HEK293T (cell line): ENCODE data around the gene OR5H2.

Source experiments
- CTCF ChIA-PET: fragments of 350-600 bp; formaldehyde crosslinking; extraction: SDS; loops from one replicate; lab custom pipeline; 2021; ENCODE audit warnings: antibody characterized with exemption, inconsistent platforms; lab: Yijun Ruan, JAX
- POLR2A ChIA-PET: fragments of 350-600 bp; formaldehyde crosslinking; extraction: SDS; loops from one replicate; lab custom pipeline; 2020; ENCODE audit warnings: antibody characterized with exemption, inconsistent platforms; lab: Yijun Ruan, JAX
- DNase-seq: peaks from one replicate; pipeline ENCODE4 v3.0.0; 2012; ENCODE audit warnings: mixed read lengths; ENCODE audit errors: extremely low spot score
- ARNT ChIP-seq: fragments of 450-650 bp; IDR thresholded peaks from 2 replicates; pipeline ENCODE4 v1.6.1; 2017; ENCODE audit warnings: mild to moderate bottlenecking
- BHLHE40 ChIP-seq: fragments of 450-650 bp; IDR thresholded peaks from 2 replicates; pipeline ENCODE4 v1.6.1; 2016; ENCODE audit warnings: mild to moderate bottlenecking, moderate library complexity, borderline replicate concordance
- CTBP1 ChIP-seq: fragments of 450-650 bp; IDR thresholded peaks from 2 replicates; pipeline ENCODE4 v1.6.1; 2016; ENCODE audit warnings: borderline replicate concordance
- ELF4 ChIP-seq: fragments of 450-650 bp; IDR thresholded peaks from 2 replicates; pipeline ENCODE4 v1.6.1; 2017; ENCODE audit warnings: antibody characterized with exemption
- FOXA1 ChIP-seq: fragments of 450-650 bp; IDR thresholded peaks from 2 replicates; pipeline ENCODE4 v1.6.1; 2016; ENCODE audit warnings: mild to moderate bottlenecking
- FOXK2 ChIP-seq: fragments of 450-650 bp; IDR thresholded peaks from 2 replicates; pipeline ENCODE4 v1.6.1; 2016; ENCODE audit warnings: mild to moderate bottlenecking
- FOXM1 ChIP-seq: fragments of 450-650 bp; IDR thresholded peaks from 2 replicates; pipeline ENCODE4 v1.6.1; 2017; ENCODE audit warnings: mild to moderate bottlenecking, borderline replicate concordance
- HDGF ChIP-seq: fragments of 450-650 bp; IDR thresholded peaks from 2 replicates; pipeline ENCODE4 v1.6.1; 2017; ENCODE audit warnings: antibody characterized with exemption, borderline replicate concordance
- L3MBTL2 ChIP-seq: fragments of 450-650 bp; conservative IDR thresholded peaks from 2 replicates; pipeline ENCODE4 v1.6.1; 2016; ENCODE audit warnings: mild to moderate bottlenecking
- LEF1 ChIP-seq: fragments of 450-650 bp; IDR thresholded peaks from 2 replicates; pipeline ENCODE4 v1.6.1; 2017; ENCODE audit warnings: mild to moderate bottlenecking, borderline replicate concordance
- NFRKB ChIP-seq: fragments of 450-650 bp; IDR thresholded peaks from 2 replicates; pipeline ENCODE4 v1.6.1; 2016; ENCODE audit warnings: mild to moderate bottlenecking, moderate library complexity
- SP1 ChIP-seq: fragments of 450-650 bp; IDR thresholded peaks from 2 replicates; pipeline ENCODE4 v1.6.1; 2017
- SUZ12 ChIP-seq: fragments of 450-650 bp; IDR thresholded peaks from 2 replicates; pipeline ENCODE4 v1.6.1; 2016; ENCODE audit warnings: mild to moderate bottlenecking
- TARDBP ChIP-seq: fragments of 450-650 bp; IDR thresholded peaks from 2 replicates; pipeline ENCODE4 v1.6.1; 2016
- ZNF384 ChIP-seq: fragments of 450-650 bp; IDR thresholded peaks from 2 replicates; pipeline ENCODE4 v1.6.1; 2016
- TF ChIP-seq, protein P1 (sequence below): fragments of 450-650 bp; IDR thresholded peaks from 2 replicates; pipeline ENCODE4 v1.6.1; 2016

Gene OR5H2

DNA sequence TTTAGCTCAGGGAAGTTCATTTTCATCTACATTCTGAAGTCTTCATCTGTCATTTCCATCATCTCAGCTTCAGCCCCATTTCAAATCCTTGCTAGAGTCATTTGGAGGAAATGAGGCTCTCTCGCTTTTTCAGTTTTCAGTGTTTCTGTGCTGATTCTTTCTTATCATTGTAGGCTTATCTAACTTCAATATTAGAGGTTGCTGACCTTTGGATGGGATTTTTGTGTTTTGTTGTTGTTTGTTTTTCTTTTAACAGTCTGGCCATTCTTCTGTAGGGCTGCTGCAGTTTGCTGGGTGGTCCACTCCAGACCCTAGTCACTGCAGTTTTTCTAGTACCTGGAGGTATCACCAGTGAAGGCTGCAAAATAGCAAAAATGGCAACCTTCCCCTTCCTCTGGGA is 8.6 kb downstream of the OR5H2 start:
- no peak for DNase-seq
- ChIA-PET POLR2A (no interaction called here), CTCF (no interaction called here)
- TF ChIP-seq SP1 = no peak
- TF ChIP-seq SUZ12 = no peak
- no peak for TF ChIP-seq FOXM1
- no peak for TF ChIP-seq TARDBP
- TF ChIP-seq BHLHE40 = no peak
- no peak for TF ChIP-seq FOXK2
- TF ChIP-seq LEF1 = no peak
- no peak for TF ChIP-seq CTBP1
- no peak for TF ChIP-seq FOXA1
- TF ChIP-seq HDGF = no peak
- TF ChIP-seq, protein P1, sequence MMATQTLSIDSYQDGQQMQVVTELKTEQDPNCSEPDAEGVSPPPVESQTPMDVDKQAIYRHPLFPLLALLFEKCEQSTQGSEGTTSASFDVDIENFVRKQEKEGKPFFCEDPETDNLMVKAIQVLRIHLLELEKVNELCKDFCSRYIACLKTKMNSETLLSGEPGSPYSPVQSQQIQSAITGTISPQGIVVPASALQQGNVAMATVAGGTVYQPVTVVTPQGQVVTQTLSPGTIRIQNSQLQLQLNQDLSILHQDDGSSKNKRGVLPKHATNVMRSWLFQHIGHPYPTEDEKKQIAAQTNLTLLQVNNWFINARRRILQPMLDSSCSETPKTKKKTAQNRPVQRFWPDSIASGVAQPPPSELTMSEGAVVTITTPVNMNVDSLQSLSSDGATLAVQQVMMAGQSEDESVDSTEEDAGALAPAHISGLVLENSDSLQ = no peak
- TF ChIP-seq ZNF384 = no peak
- TF ChIP-seq NFRKB = no peak

GRCh38 chr3:98291332-98291957 is 9.1 kb downstream of the OR5H2 start:
- TF ChIP-seq ELF4 = no peak
- no peak for TF ChIP-seq NFRKB
- TF ChIP-seq SUZ12 = no peak
- no peak for TF ChIP-seq TARDBP
- no peak for TF ChIP-seq FOXM1
- TF ChIP-seq BHLHE40 = no peak
- TF ChIP-seq ZNF384 = no peak
- no peak for TF ChIP-seq FOXK2
- TF ChIP-seq FOXA1 = no peak
- TF ChIP-seq, protein P1 = no peak
- TF ChIP-seq CTBP1 = no peak
- no peak for TF ChIP-seq HDGF
- TF ChIP-seq L3MBTL2 = no peak
- TF ChIP-seq LEF1 = no peak
- no peak for TF ChIP-seq ARNT
- no peak for TF ChIP-seq SP1
- DNase-seq = no peak
- ChIA-PET CTCF (no interaction called here), POLR2A (no interaction called here)

DNA sequence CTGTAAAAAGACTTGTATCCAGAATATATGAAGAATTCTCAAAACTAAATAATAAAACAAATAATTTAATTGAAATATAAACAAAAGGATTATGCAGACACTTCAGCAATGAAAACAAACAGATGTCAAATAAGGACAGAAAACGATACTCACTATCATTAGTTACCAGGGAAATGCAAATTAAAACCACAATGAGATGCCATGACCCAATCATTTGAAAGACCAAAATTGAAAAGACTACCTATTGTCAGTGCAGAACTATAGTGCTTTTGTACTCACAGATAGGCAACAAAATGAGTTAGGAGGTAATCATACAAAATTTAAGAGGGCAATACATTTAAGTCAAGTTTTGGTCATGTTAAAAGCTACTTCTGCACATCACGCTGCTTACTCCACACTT is 39.8 kb downstream of the OR5H2 start:
- TF ChIP-seq FOXM1 = no peak
- no peak for TF ChIP-seq TARDBP

DNA sequence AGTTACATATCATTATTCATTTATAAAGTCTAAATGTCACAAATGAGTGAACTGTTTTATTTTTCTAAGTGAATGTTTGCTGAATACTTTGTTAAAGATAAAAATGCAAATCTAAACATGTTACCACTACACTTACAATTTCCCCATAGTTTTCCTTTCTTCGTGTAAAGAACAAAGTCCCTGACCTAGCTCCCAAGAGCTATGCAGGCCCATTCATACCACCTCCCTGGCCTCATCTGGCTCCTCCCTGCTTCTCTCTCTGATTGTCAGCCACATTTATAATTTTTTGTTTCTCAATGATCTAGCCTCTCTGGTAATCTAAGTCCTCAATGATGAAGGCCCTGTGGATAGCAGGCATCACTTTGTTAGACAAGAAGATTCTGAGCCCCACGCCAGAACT is 40.4 kb downstream of the OR5H2 start:
- DNase-seq = no peak
- ChIA-PET POLR2A (no interaction called here), CTCF (no interaction called here)
- TF ChIP-seq ELF4 (no peak), SP1 (no peak), L3MBTL2 (no peak), LEF1 (no peak), ZNF384 (no peak), HDGF (no peak), CTBP1 (no peak), NFRKB (no peak), TARDBP (no peak), FOXA1 (no peak), FOXK2 (no peak), ARNT (no peak), BHLHE40 (no peak), FOXM1 (no peak), SUZ12 (no peak)
- TF ChIP-seq, protein P1 = no peak

More for the DNA sequence above, 39.8 kb downstream of the OR5H2 start:
- DNase-seq = no peak
- CTCF ChIA-PET = no interaction called here
- POLR2A ChIA-PET = no interaction called here

DNA sequence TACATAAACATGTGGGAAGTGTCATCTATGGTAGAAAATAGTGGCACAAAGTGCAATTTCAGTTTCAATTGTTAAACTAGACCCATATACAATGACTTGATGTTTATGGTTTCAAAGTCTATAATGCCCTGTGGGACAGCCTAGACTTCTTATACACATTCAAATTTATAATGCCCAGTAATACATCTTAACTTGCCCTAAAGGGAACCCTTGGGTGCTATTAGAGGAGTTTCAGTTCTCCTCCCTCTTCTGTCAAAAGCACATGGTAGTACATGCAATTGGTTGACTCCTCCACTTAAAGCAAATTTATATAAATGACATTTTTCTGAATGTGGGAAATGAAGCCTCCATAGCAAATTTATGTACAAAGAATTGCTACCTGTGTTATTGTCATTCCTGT is 41.1 kb downstream of the OR5H2 start:
- no peak for DNase-seq
- CTCF ChIA-PET = no interaction called here
- POLR2A ChIA-PET = no interaction called here
- TF ChIP-seq CTBP1 = no peak
- TF ChIP-seq HDGF = no peak
- no peak for TF ChIP-seq LEF1
- TF ChIP-seq FOXM1 = no peak
- TF ChIP-seq BHLHE40 = no peak
- no peak for TF ChIP-seq FOXA1
- no peak for TF ChIP-seq NFRKB
- TF ChIP-seq ZNF384 = no peak
- no peak for TF ChIP-seq ELF4
- TF ChIP-seq FOXK2 = no peak
- TF ChIP-seq, protein P1 = no peak
- TF ChIP-seq TARDBP = no peak
- no peak for TF ChIP-seq L3MBTL2
- no peak for TF ChIP-seq SUZ12
- no peak for TF ChIP-seq SP1
- TF ChIP-seq ARNT = no peak

- no peak for TF ChIP-seq LEF1
- no peak for TF ChIP-seq ELF4
- TF ChIP-seq, protein P1 = no peak
- no peak for TF ChIP-seq L3MBTL2
- no peak for TF ChIP-seq ARNT
- no peak for TF ChIP-seq FOXK2
- no peak for TF ChIP-seq SUZ12
- no peak for TF ChIP-seq CTBP1
- TF ChIP-seq FOXA1 = no peak
- no peak for TF ChIP-seq NFRKB
- TF ChIP-seq BHLHE40 = no peak
- TF ChIP-seq HDGF = no peak
- TF ChIP-seq TARDBP = no peak
- TF ChIP-seq ZNF384 = no peak
- TF ChIP-seq SP1 = no peak
- no peak for TF ChIP-seq FOXM1
- POLR2A ChIA-PET = no interaction called here
- no peak for DNase-seq
- CTCF ChIA-PET = no interaction called here
Measured at GRCh38 chr3:98325055-98325454, 42.8 kb downstream of the OR5H2 start.
